Activated CD4-positive, alpha-beta T cell treated with anti-CD3 and anti-CD28 coated beads, Interleukin-2, Interleukin-6, amounts not matched to agents 100 ng/mL and 50 ng/mL, durations not matched to agents 16 hours and 8 hours (primary cell): ENCODE data around the gene VILL.

Experiments used
- DNase-seq: peaks from one replicate; pipeline ENCODE4 v3.0.0-alpha.2; 2020

Gene VILL

DNA sequence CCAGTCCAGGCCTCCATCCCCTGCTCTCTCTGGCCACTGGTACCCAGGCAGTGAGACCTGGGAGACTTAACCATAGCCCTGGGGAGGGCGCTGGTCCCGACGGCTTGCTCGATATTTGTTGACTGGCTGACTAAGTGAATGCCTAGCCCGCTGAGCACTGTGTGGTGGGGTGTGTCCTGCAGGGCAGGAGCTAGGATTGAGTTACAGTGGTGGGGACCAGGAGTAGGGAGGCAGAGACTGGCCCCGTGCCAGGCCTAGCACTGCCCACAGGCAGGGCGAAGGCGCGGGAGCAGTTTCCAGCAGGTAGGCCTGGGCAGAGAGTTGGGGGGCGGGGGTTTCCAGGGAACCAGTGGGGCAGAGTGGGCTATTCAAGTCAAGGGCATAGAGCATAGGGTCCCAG lies at the start of gene VILL:
Gene VILL (plus strand): TSS at position 260 of the 400 bp plus-strand sequence. CDS start 2,887 bp downstream, outside the sequence.
- DNase-seq = no peak

DNA sequence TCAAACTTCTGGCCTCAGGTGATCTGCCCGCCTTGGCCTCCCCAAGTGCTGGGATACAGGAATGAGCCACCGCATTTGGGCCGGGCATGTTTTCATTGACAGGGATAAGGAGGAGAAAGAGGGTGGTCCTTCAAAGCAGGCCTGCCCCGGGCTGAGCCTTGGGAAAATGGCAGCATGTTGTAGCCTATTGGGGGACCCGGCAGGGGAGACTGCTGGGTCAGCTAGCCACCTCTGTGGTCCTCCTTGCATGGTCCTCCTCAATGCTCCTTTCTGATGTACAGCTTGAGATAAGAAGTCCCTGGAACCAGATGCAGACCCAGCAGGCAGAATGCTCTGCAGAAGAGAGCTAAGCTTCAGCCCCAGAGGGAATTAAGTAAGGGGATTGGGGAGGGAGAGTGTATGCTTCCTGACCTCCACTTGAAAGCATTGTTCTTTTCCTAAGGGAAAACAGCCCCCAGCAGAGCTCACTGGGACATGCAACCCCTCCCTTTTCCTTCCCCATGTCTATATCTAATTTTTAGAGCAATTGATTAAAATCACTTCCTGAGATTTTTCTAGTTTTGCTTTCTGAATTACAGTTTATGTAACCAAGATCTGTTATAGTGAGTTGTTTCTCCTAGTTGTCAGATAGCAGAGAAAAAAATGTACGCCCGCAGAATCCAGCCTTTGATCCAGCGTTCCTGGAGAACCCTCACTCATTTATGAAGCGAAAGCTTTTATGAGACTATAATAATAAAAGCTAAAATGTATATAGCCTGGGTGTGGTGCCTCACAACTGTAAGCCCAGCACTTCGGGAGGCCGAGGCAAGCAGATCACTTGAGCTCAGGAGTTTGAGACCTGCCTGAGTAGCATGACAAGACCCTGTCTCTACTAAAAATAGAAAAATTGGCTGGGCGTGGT lies 48.7 kb upstream of the VILL start:
- no peak for DNase-seq

DNA sequence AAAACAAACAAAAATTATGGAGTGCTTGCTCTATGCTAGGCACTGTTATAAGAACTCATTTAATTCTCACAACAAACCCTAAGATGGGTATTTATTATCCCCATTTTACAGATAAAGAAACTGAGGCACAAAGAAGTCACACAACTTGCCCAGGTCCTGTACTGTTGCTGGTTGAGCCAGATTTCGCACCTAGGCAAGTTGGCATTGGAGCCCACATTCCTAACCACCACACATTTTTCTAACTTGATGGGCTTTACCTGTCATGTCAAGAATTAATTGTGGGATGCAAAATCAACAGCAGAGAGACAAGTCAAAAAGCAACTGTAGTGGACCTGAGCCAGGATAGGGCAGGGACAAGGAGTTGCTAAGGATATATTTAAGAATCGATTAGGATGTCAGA lies 47.9 kb upstream of the VILL start:
- no peak for DNase-seq

DNA sequence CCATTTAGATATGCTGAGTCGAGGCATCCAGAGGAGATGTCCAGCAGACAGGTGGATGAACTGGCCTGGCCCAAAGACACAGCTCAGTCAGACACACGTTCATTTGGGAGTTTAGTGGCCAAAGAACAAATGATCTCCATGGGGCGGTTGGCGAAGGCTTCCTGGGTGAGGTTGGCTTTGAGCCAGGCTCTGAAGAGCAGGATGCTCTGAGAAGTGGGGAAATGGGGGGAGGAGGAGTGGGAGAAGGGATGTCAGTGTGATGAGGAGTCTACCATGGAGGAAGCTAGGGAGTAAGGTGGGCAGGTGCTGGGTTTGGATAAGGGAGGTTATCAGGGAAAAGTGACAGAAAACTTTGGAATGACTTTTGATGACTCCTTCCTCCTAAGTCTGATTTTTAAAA lies 47.5 kb upstream of the VILL start:
- no peak for DNase-seq

DNA sequence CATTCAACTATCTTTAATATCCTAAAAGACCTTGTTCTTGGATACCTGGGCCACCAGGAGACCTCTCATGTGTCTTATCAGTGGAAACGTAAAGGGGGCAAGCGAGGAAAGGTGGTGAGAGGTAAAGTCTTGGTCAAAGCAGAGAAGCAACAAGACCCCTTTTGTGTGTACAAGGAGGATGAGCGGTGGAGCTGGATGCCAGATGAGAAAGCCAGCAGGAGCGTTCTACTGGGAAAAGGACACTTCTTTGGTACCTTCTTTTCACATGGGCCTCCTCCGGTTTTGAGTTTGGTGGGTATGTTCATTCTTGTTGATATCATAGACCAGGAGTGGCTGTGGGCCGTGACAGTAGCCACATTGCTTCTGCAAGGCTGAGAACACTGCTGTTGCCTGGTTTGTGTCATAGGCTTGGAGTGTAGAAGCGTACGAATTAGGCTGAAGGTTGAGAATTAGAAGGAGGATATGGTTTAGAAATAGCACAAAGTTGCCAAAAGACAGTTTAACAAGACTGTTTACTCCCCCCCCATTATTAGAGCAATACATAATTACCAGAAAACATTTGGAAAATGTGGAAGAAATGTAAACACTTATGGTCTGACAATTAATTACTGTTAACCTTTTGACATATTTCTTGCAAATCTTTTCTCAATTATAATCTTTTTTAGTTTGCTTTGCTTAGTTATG lies 46.8 kb upstream of the VILL start:
- DNase-seq = no peak

DNA sequence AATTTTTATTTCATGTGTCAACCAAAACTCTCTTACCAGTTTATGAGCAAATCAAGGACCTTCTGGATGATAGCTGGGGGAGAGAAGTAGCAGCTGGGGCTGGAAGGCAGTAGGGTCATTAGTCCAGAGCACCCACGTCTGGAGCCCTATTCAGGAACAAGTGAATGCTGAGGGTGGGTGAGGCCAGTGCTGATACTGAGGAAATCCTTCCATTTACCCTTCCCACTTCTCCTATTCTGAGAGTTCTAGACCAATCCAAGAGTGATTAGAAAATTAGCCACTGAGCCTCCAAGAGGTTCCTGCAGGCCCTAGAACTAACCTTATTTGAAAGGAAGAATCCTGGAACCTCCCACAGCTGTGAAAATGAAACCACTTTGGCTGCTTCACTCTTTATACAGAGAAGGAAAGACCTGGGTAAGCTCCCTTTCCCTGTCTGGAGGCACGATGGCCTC lies 46.2 kb upstream of the VILL start:
- DNase-seq = no peak

DNA sequence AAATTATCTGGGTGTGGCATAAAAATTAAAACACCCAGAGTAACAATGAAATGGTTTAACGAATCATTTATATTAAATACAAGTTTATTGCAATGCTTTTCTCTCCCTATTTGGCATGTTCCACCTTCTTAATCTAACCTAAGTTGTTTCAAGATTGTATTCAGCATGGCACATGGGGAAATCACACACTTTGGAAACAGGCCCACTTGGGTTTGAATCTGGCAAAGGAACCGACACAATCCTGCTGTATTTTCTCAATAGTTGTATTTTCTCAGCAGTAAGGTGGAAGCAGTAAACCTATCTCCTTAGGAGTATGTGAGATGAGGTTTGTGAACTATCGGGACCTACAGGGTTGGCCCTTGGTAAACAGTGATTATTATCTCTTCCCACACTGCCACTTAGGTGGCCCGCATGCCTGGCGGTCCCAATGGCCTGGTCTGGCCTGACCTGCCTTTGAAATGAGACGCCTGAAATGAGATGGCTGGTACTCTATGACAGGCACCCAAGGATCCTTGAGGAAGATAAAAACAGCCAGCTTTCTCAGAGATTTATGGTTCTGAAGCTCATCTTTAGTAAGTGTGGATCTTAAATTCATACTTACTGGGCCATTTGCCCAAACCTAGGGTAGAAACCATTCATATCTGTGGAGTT lies 45.3 kb upstream of the VILL start:
- DNase-seq = no peak

DNA sequence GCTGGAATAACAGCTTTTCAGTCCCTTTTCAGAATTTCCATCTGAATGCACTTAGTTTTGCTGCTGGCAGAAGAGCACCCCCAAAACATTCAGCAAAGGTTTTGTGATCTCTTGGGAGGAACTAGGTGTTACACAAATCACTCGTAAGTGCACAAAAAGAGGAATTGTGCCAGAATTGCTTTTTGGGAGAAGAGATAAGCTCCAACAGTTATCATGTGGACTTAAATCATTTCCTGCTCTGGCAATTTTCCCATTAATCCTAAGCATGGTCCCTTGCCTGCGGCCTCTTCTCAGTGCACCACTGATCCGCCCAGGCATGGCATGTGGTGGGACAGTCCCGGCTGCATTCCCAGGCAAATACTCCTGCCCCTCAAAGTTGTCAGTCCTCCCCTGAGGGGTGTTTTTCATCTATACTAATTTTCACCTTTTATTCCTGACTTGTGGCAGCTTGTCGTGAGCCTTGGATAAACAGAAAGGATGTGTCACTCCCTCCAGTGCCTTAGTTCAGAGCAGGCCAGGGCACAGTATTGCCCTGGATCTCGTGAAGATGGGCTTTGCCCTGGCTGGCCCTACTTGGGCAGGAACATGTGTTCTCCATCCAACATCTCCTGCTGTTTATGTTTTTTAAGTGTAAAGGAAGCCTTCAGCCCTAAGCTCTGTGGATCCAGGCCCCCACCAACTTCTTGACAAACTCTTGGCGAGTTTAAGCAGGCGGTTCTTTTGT lies 44.6 kb upstream of the VILL start:
- no peak for DNase-seq

DNA sequence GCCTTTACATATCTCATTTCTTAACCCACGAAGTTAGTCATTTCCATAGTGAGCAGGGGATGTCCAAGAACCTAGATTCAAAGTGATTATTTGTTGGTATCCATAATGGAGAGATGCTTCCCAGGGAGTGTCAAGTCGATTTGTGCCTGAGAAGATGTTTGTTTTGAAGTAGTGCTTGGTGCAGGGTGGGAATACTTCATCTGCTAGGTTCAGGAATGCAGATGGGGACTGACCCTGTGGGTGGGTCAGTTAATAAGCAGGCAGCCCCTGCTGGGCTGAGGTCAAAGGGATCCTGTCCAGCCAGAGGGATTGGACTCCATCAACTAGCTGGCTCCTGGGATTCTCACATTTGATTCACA lies 44.1 kb upstream of the VILL start:
- DNase-seq = no peak

DNA sequence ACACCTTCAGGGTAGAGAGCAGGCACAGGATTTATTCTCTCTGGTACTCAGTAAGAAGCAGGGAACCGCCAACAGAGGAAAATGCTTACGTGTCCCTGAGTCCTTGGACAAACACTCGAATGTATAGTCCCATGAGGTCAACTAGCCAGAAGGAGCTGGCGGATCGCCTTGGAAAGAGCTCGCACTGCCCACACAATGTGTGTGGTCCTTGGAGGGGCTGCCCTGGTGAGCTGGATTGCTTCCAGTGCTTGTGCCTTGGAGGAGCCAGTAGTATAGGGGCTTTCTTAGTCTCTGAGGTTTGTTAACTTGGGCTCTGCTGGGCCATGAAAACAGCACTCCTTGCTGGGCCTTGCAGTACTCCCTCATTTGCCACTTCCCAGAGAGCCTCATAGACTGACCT lies 40.7 kb upstream of the VILL start:
- no peak for DNase-seq

DNA sequence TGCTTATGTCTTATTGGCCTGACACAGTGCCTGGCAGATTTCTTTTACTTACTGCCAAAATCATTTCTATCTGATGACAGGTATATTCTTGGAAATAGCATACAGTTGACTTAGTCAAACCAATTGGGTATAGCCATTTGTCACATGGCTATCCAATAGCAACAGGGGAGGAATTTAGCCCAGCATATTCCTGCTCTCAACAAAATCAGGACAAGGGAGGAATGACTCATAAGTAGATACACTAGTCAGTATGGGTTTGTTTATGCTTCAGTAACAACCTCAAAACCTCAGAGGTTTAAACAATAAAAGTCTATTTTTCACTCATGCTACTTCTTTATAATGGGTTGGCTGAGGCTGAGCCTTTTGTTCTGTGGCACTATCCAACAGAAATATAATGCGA lies 38.0 kb upstream of the VILL start:
- DNase-seq = no peak

DNA sequence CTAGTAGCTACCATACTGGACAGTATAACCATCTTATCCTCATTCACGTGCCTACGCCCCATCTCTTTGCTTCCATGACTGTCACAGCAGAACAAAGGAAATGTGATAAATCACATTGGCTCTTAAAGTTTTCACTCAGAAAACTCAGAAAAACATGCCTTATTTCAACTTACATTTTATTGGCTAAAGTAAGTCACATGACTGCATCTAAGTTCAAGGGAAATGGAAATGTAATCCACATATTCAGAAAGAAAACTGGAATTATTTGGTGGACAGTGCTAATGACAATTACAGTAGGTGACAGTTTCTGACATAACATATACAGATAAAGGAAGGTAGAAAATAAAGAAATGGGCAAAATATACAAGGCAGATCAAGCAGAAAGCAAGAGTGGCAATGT lies 37.4 kb upstream of the VILL start:
- no peak for DNase-seq

DNA sequence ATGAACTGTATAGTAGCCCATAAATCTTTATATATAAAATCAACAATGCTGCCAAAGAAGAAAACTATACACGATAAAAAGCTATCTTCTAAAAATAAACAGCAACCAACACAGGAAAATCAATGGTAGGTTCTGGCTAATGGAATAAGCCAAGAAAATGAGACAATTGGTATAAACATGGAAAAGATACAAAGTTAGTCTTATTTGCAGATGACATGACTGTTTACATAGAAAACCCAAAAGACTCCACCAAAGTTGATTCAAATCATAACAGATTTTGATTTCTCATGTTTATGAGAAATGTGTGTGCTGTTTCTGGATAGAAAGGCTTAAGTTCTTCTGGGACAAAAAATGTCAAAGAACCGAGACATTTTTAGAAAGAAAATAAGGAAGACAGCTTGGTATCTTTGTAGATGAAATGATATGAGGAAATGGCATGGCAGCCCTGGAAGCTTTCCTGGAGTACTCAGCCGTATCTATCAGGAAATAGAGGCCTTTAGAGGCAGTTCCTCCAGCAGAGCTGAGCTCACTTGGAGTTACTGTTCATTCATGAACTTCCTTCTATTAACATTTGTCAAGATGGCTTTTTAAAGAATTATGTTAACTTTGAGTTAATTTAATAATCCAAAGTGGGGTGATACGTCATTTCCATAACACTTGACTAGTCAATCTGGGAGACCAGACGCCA lies 36.7 kb upstream of the VILL start:
- no peak for DNase-seq

DNA sequence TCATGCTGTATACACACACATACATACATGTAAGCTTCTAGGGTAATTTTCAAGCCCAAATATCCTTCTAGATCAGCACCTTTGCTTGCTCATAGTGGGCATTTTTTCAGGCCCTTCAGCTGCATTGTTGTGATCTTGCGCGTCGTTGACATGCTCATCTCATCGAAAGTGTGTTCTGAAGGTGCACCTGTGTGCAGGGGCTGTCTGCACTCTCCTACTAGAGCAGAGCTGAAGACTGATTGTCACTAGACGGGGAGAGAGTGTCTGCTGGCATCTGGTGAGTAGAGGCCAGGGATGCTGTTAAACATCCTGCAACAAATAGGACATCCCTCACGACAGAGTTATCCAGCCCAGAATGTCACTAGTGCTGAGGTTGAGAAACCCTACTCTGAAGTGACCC lies 35.7 kb upstream of the VILL start:
- DNase-seq = no peak

DNA sequence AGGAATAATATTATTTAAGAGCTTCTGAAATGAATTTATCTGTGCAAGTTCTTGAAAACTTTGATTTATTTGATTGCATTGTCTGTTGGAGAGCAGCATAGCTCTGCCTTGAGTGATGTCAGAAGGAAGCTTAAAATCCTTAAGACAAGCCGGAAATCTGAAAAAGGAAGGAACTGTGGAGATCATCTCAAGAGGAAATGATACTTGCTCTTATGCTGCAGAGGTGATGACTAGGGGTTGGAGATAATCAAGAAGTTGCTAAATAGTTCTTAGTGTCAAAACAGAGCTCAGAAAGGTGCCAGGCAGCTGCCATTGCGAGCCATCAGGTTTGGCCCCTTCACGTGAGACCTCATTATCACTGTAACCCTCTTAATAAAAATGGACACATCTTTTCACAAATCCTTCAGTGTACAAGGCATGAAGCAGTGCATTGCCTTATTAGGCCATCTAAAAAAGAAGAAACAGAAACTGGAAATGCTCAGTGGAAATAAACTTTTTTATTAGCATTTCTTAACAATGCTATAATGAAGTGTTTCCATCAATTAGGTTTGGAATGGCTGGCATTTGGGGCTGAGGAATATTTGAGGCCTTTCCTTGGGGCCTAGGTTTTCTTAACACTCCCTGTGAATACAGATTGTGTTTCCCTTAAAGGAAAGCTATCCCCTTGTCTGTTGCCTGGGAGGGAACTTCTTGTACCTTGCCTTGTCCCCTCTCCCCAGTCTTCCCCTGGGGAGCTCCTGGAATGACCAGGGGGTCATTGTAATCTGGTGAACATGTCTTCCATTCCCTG lies 34.5 kb upstream of the VILL start:
- no peak for DNase-seq

DNA sequence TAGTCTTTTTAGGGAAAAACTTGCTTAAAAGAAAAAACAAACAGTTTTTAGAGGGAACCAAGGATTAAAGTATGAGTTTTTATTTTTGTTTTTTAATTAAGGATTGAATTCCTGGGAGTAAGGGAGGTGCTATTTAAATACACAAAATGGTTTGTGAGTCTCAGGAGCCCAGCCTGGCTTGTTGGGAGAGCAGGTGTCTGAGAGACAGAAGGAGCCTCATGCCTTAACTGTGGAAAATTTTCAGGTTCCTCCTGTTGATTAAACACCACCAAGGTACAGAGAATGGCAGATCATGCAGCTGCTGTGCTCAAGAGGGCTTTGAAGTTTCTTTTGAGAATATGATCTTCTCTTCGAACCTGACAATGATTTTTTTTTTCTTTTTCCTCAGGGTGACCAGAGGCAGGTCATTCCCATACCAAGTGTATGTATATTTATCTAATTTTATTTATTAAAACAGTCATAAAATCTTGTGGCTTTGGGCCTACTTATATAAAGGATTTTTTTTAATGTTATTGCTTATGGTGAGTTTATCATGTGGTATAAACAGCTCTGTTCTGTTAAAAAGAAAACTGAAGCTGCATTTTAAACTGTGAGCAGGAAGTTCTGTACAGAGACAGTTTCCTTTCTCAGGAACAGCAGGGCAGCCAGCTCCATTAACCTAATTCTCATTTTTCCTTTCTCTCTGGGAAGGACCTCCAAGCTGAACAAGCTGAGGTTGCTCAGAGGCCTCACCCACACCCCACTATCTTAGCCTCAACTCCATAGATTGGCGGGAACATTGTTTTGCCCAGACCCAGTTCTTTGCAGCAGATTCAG lies 33.7 kb upstream of the VILL start:
- no peak for DNase-seq

DNA sequence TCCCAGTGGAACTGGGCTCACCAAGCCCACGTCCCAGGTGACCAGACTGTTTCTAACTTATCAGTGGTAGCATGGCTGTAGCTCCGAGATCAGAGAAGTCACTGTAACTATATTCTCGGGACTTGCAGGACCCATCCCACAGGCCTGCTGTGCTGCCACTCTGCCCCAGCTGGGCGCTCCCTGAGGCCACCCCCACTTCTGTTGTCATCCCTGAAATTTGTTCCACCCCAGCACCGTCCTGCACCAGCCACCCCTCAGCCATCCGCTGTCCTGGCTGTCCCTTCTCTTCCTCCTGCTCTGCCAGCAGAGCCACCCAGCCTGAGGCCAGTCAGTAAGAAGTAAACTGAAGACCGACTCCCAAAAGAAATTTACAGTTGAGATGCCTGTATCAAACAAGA lies 33.0 kb upstream of the VILL start:
- no peak for DNase-seq

DNA sequence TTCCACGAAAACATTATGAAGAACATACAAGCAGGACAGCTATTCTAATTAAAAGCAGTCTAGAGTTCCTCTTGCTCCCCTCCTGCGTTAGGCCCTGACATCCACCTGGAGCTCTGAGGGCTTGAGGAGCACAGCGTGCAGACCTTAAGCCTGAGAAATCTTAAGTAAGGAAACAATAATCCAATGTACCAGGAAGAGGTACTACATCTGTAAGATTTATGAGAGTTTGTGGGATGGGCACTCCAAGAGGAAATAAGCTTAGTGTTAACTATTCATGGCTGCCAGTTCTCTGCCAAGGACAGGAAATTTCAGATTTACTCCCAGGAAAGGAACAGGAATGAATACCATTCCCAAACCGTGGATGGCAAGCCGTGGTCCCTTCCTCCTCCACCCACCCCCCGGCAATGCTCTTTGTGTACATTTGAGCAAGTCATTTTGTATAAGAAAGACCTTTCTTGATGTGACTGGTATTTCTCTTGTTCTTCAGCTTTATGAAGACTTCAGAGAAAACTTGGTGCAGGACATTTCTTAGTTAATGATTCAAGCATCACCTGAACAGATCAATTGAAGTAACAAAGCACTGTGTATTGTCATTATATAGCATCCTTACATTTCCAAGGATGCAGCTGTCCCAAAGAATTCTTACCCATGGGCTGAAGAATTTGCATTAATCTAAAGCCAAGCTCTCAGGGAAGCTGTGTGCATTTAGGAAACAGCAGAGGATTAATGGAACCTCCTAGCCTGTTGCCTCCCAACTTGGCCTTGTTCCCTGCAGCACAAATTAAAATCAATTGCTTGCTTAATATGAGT lies 28.8 kb upstream of the VILL start:
- DNase-seq = no peak

DNA sequence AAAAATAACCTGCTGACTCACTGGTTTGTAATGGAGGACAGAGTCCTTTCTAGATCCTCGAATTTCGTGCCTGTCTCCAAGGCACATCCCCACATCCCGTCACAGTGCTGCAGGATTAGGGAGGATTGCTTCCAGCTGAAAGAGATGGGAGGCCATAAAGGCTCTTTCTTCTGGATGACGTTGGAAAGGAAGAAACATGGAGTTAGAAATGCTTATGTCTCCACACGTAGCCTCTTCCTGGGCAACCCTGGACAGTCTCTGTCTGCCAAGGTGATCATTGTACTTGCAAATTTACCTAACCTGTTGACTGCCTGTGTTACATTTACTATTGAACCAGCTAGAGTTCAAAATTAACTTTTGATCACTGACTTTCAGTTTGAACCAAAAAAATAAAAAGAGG lies 27.6 kb upstream of the VILL start:
- DNase-seq = no peak

DNA sequence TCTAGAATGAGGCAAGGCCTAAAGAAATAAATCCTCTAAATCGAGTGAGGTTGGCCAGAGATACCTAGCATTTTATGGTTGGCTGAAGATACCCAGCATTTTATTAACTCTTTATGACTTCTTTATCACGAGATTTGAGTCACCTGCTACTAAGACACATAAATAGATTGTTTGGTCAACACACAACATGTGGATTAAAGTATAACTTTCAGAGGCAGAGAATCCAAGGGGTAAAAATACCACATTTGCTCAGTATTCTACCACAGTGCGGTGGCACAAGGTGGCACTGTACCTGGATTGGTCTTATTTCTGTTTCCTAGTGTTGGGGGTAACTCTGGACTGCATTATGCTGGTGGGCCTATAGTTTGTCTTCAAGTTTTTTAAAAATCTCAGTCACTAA lies 27.0 kb upstream of the VILL start:
- no peak for DNase-seq
